ENCODE measurements around the gene TTC7B.

GRCh38 chr14:90807060-90807459 lies 9.2 kb downstream of the TTC7B start:
- TF ChIP-seq CTCF (IDR thresholded peaks at IDR 0.05; ENCODE audit: extremely low read depth in 1 of 2, insufficient read depth in 1 of 2, low read depth in 1 of 2, low read length in 2 of 2) (no peak), POLR2A (IDR thresholded peaks at IDR 0.05; ENCODE audit: low read depth, low read length) (no peak), MAX (IDR thresholded peaks at IDR 0.05; ENCODE audit: insufficient read depth, insufficient read length) (no peak)

Data from endothelial cell of umbilical vein (primary cell).